Activated naive CD4-positive, alpha-beta T cell (primary cell): Measurements from ENCODE around the gene PTTG1IP.

Source experiments
- DNase-seq, 4 experiments: peaks; one replicate each; lab custom pipeline; 2025; lab: John Stamatoyannopoulos, UW

The PTTG1IP gene

GRCh38 chr21:44865561-44866280 is 7.8 kb downstream of the PTTG1IP start:
- no peak for DNase-seq

GRCh38 chr21:44862869-44863685 is 10.4 kb downstream of the PTTG1IP start:
- no peak for DNase-seq

GRCh38 chr21:44858791-44859190 is 14.7 kb downstream of the PTTG1IP start:
- DNase-seq = no peak

GRCh38 chr21:44858291-44858690 is 15.2 kb downstream of the PTTG1IP start:
- no peak for DNase-seq

GRCh38 chr21:44857127-44857892 is 16.2 kb downstream of the PTTG1IP start:
- no peak for DNase-seq

GRCh38 chr21:44856131-44856530 is 17.4 kb downstream of the PTTG1IP start:
- DNase-seq = no peak

GRCh38 chr21:44855572-44855971 is 17.9 kb downstream of the PTTG1IP start:
- no peak for DNase-seq

- peak in 1 of 4 experiments; percentile 38 for DNase-seq
These were observed 18.6 kb downstream of the PTTG1IP start for GRCh38 chr21:44854664-44855446.

- no peak for DNase-seq
These were observed 19.2 kb downstream of the PTTG1IP start for GRCh38 chr21:44854391-44854663.

GRCh38 chr21:44853601-44854390 is 19.7 kb downstream of the PTTG1IP start:
- DNase-seq = no peak

GRCh38 chr21:44850905-44851657 is 22.4 kb downstream of the PTTG1IP start:
- DNase-seq = no peak

- DNase-seq = no peak
These were observed 23.2 kb downstream of the PTTG1IP start for GRCh38 chr21:44850208-44850800.

- no peak for DNase-seq
These were observed 23.8 kb downstream of the PTTG1IP start for GRCh38 chr21:44849616-44850130.

- no peak for DNase-seq
These were observed 24.5 kb downstream of the PTTG1IP start for GRCh38 chr21:44848821-44849521.

GRCh38 chr21:44847261-44848056 is 26.0 kb downstream of the PTTG1IP start:
- no peak for DNase-seq

- peak in 2 of 4 experiments; percentile 22 to 28 for DNase-seq
These were observed 26.8 kb downstream of the PTTG1IP start for GRCh38 chr21:44846485-44847260.

- no peak for DNase-seq
These were observed 27.3 kb downstream of the PTTG1IP start for GRCh38 chr21:44846224-44846484.
